ENCODE data around the gene UBE2I. TPM values are rescaled to one million over a fixed set of nuclear protein-coding genes. Genes with fewer than 3 reads are reported as not detected.

UBE2I gene
- total RNA-seq, 1 experiment from 2014 or later, result 229 TPM

DNA sequence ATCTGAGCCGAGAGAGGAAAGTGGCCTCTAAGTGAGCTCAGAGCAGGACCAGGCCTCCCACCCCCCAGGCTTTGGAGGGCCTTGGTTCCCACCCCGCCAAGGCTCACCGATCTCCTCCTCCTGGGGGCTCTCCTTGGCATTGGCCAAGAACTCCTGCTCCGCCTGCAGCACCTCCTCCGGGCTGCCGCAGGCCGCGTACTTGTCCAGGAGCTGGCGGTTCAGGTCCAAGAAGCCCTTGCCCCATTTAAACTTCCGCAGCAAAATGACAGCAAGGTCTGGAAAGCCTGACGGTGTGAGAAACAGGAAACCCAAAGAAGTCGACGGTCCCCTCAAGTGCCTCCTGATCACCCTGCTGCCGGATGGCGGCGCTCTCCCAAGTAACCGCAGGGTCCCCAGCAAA is 40.5 kb downstream of the UBE2I start (continued):
- TF ChIP-seq, protein P1, sequence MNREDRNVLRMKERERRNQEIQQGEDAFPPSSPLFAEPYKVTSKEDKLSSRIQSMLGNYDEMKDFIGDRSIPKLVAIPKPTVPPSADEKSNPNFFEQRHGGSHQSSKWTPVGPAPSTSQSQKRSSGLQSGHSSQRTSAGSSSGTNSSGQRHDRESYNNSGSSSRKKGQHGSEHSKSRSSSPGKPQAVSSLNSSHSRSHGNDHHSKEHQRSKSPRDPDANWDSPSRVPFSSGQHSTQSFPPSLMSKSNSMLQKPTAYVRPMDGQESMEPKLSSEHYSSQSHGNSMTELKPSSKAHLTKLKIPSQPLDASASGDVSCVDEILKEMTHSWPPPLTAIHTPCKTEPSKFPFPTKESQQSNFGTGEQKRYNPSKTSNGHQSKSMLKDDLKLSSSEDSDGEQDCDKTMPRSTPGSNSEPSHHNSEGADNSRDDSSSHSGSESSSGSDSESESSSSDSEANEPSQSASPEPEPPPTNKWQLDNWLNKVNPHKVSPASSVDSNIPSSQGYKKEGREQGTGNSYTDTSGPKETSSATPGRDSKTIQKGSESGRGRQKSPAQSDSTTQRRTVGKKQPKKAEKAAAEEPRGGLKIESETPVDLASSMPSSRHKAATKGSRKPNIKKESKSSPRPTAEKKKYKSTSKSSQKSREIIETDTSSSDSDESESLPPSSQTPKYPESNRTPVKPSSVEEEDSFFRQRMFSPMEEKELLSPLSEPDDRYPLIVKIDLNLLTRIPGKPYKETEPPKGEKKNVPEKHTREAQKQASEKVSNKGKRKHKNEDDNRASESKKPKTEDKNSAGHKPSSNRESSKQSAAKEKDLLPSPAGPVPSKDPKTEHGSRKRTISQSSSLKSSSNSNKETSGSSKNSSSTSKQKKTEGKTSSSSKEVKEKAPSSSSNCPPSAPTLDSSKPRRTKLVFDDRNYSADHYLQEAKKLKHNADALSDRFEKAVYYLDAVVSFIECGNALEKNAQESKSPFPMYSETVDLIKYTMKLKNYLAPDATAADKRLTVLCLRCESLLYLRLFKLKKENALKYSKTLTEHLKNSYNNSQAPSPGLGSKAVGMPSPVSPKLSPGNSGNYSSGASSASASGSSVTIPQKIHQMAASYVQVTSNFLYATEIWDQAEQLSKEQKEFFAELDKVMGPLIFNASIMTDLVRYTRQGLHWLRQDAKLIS (CRISPR knock-in tag; IDR thresholded peaks at IDR 0.05; ENCODE audit: borderline replicate concordance), result no peak
- no peak for TF ChIP-seq ELF4 (CRISPR knock-in tag; IDR thresholded peaks at IDR 0.05; ENCODE audit: low read depth)
- no peak for TF ChIP-seq HMGA2 (CRISPR knock-in tag; IDR thresholded peaks at IDR 0.05)
- TF ChIP-seq NR2C2 (CRISPR knock-in tag; IDR thresholded peaks at IDR 0.05), result no peak

DNA sequence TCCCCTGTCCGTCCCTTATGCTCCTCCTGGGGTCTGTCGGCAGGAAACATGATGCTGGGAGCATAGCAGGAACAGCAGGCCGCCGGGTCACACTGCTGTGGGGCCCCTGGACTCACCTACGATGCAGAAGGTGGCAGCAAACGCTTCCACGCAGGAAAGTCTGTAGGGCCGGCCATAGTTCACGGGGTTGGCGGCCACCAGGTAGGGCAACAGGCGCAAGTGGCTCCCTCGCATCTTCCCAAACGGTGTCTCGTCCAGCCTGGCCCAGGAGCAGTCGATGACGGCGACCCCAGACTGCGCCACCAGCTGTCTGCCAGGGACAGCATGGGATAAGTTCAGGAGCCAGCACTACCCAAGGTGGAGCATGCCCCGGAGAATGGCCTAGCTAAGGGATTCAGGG is 41.3 kb downstream of the UBE2I start:
- ChIA-PET POLR2A (no interaction called here), CTCF (interaction anchor here (1.6 kb wide), 1 partner anchor 9 kb away, joined by 3 read pairs; no protein-coding TSS in a partner anchor)
- H3K27ac Mint-ChIP-seq, result no peak overlapping the region
- ATAC-seq (no peak), DNase-seq (ENCODE audit: low spot score) (no peak)
- H3K36me3 Mint-ChIP-seq, result no peaks in the 10 kb centered on the region; the same call in 1 of the 2 replicates
- H3K9me3 Mint-ChIP-seq, result no peaks in the 10 kb centered on the region
- TF ChIP-seq, protein P2, sequence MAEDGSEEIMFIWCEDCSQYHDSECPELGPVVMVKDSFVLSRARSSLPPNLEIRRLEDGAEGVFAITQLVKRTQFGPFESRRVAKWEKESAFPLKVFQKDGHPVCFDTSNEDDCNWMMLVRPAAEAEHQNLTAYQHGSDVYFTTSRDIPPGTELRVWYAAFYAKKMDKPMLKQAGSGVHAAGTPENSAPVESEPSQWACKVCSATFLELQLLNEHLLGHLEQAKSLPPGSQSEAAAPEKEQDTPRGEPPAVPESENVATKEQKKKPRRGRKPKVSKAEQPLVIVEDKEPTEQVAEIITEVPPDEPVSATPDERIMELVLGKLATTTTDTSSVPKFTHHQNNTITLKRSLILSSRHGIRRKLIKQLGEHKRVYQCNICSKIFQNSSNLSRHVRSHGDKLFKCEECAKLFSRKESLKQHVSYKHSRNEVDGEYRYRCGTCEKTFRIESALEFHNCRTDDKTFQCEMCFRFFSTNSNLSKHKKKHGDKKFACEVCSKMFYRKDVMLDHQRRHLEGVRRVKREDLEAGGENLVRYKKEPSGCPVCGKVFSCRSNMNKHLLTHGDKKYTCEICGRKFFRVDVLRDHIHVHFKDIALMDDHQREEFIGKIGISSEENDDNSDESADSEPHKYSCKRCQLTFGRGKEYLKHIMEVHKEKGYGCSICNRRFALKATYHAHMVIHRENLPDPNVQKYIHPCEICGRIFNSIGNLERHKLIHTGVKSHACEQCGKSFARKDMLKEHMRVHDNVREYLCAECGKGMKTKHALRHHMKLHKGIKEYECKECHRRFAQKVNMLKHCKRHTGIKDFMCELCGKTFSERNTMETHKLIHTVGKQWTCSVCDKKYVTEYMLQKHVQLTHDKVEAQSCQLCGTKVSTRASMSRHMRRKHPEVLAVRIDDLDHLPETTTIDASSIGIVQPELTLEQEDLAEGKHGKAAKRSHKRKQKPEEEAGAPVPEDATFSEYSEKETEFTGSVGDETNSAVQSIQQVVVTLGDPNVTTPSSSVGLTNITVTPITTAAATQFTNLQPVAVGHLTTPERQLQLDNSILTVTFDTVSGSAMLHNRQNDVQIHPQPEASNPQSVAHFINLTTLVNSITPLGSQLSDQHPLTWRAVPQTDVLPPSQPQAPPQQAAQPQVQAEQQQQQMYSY (CRISPR knock-in tag; IDR thresholded peaks at IDR 0.05), result 0 out of 2 replicates have a peak, but pooled peaks have one; percentile 4
- no peak for TF ChIP-seq ZNF232 (CRISPR knock-in tag; IDR thresholded peaks at IDR 0.05)
- peaks cover 9% of the 10 kb centered on the region for H3K4me1 Mint-ChIP-seq
- H3K27me3 Mint-ChIP-seq (ENCODE audit: low read depth), result no peaks in the 10 kb centered on the region
- peak overlapping the region; percentile 76 for H3K4me3 Mint-ChIP-seq

DNA sequence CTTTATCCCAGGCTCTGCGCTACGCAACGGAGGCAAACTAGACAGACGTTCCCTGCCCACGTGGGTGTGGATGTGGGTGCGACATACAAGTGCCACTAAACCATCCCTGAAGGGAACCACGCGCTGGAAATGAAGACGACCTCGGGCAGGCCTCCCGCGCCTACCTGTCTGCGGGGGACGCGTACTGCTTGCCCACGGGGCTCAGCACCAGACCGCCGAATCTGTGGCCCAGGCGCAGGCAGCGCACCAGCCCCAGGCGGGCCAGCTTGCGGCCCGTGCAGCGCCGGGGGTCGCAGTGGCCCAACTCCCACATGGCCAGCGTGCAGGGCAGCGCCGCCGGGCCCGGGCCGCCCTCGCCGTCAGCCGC is 41.8 kb downstream of the UBE2I start:
- ATAC-seq (peak; percentile 21), DNase-seq (ENCODE audit: low spot score) (no peak)
- Mint-ChIP-seq H3K4me1 (peaks cover 9% of the 10 kb centered on the region), H3K27me3 (ENCODE audit: low read depth) (no peaks in the 10 kb centered on the region), H3K36me3 (no peaks in the 10 kb centered on the region; the same call in 1 of the 2 replicates), H3K9me3 (no peaks in the 10 kb centered on the region), H3K27ac (no peak overlapping the region), H3K4me3 (peak overlapping the region; percentile 76)
- POLR2A ChIA-PET, result no interaction called here
- no peak for TF ChIP-seq TP53 (CRISPR knock-in tag; IDR thresholded peaks at IDR 0.05)
- TF ChIP-seq ETV6 (CRISPR knock-in tag; IDR thresholded peaks at IDR 0.05), result no peak
- no peak for TF ChIP-seq ZNF423 (CRISPR knock-in tag; IDR thresholded peaks at IDR 0.05)
- no peak for TF ChIP-seq OVOL2 (CRISPR knock-in tag; IDR thresholded peaks at IDR 0.05; ENCODE audit: borderline replicate concordance)
- no peak for TF ChIP-seq NR2C2 (CRISPR knock-in tag; IDR thresholded peaks at IDR 0.05)
- no peak for TF ChIP-seq FOXK1 (CRISPR knock-in tag; IDR thresholded peaks at IDR 0.05)
- CTCF ChIA-PET, result interaction anchor here (1.6 kb wide), 1 partner anchor 10 kb away, joined by 3 read pairs; no protein-coding TSS in a partner anchor

DNA sequence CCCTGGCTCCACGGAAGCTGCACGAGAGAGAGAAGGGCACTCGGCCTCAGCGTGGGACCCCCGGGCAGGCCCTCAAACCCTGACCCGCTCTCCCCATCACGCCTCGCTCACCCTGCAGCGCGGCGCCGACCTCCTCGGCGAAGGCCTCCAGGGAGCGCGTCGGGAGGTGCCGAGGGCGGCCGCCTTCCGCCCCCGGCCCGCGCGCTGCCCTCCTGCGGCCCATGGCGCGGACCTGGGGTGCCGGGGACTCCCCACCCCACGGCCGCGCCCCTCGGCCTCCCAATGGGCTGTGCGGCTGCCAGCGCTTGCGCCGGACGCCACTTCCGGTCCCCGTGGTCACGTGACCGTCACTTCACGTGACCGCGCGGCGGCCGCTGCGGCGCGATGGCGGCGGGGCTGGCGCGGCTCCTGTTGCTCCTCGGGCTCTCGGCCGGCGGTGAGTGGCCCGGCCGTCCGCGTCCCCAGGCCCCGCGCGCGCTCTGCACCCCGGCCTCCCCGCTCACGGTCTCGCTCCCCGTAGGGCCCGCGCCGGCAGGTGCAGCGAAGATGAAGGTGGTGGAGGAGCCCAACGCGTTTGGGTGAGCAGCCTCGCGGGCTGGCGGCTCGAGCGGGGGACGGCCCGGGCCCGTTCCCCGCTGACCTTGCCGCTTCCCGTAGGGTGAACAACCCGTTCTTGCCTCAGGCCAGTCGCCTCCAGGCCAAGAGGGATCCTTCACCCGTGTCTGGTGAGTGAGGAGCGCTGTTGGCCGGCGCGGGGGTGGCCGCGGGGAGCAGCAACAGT is 42.3 kb downstream of the UBE2I start, which contains the start of the genes GNPTG and TSR3:
Gene GNPTG, plus strand, starts transcription at position 350 of the 781 bp plus-strand sequence. Its CDS starts 35 bp downstream, at position 385.
Gene TSR3, minus strand, starts transcription at position 297 of the 781 bp plus-strand sequence. Its CDS starts 74 bp downstream, at position 223.
- Mint-ChIP-seq H3K4me3 (peak within 1 kb of the TSS; percentile 86), H3K9me3 (no peaks in the 10 kb centered on the region), H3K4me1 (peaks cover 9% of the 10 kb centered on the region), H3K36me3 (no peaks in the 10 kb centered on the region; the same call in 1 of the 2 replicates), H3K27ac (no peak within 1 kb of the TSS), H3K27me3 (ENCODE audit: low read depth) (no peaks in the 10 kb centered on the region)
- ATAC-seq (peak; percentile 54), DNase-seq (ENCODE audit: low spot score) (peak; percentile 80)
- ChIA-PET POLR2A (no interaction called here), CTCF (no interaction called here)
- TF ChIP-seq GABPB1 (CRISPR knock-in tag; IDR thresholded peaks at IDR 0.05) (peak; percentile 79), FOXJ3 (CRISPR knock-in tag; IDR thresholded peaks at IDR 0.05; ENCODE audit: borderline replicate concordance) (no peak), KAT7 (CRISPR knock-in tag; IDR thresholded peaks at IDR 0.05; ENCODE audit: borderline replicate concordance) (peak; percentile 91), SP1 (CRISPR knock-in tag; conservative IDR thresholded peaks at IDR 0.05) (peak; percentile 91)
- TF ChIP-seq, protein P3, sequence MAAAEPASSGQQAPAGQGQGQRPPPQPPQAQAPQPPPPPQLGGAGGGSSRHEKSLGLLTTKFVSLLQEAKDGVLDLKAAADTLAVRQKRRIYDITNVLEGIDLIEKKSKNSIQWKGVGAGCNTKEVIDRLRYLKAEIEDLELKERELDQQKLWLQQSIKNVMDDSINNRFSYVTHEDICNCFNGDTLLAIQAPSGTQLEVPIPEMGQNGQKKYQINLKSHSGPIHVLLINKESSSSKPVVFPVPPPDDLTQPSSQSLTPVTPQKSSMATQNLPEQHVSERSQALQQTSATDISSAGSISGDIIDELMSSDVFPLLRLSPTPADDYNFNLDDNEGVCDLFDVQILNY (CRISPR knock-in tag; IDR thresholded peaks at IDR 0.05), result peak; percentile 84
- TF ChIP-seq, protein P4, sequence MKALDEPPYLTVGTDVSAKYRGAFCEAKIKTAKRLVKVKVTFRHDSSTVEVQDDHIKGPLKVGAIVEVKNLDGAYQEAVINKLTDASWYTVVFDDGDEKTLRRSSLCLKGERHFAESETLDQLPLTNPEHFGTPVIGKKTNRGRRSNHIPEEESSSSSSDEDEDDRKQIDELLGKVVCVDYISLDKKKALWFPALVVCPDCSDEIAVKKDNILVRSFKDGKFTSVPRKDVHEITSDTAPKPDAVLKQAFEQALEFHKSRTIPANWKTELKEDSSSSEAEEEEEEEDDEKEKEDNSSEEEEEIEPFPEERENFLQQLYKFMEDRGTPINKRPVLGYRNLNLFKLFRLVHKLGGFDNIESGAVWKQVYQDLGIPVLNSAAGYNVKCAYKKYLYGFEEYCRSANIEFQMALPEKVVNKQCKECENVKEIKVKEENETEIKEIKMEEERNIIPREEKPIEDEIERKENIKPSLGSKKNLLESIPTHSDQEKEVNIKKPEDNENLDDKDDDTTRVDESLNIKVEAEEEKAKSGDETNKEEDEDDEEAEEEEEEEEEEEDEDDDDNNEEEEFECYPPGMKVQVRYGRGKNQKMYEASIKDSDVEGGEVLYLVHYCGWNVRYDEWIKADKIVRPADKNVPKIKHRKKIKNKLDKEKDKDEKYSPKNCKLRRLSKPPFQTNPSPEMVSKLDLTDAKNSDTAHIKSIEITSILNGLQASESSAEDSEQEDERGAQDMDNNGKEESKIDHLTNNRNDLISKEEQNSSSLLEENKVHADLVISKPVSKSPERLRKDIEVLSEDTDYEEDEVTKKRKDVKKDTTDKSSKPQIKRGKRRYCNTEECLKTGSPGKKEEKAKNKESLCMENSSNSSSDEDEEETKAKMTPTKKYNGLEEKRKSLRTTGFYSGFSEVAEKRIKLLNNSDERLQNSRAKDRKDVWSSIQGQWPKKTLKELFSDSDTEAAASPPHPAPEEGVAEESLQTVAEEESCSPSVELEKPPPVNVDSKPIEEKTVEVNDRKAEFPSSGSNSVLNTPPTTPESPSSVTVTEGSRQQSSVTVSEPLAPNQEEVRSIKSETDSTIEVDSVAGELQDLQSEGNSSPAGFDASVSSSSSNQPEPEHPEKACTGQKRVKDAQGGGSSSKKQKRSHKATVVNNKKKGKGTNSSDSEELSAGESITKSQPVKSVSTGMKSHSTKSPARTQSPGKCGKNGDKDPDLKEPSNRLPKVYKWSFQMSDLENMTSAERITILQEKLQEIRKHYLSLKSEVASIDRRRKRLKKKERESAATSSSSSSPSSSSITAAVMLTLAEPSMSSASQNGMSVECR (CRISPR knock-in tag; IDR thresholded peaks at IDR 0.05; ENCODE audit: borderline replicate concordance), result peak; percentile 60; the same call in 1 of the 2 replicates

Data from WTC11 (cell line).